Spleen (tissue), 7 donors: Measurements from ENCODE around the gene GINS2.

Experiments
- POLR2A ChIP-seq, 3 donors: fragments of 450-650 bp; IDR thresholded peaks; one replicate each; pipeline ENCODE4 v1.5.1; 2017; ENCODE audit warnings: antibody characterized with exemption in 3 of 3, mild to moderate bottlenecking in 1 of 3
- POLR2AphosphoS5 ChIP-seq, 3 donors: sonication (generic); formaldehyde crosslinking; IDR thresholded peaks; one replicate each; pipeline ENCODE4 v1.5.1; 2017; ENCODE audit warnings: antibody characterized with exemption in 3 of 3
- TF ChIP-seq, protein P1 (sequence below), 11 experiments: fragments of 200-600 bp in 7 of 11; fragments of 450-650 bp in 4 of 11; sonication (generic) in 4 of 11; IDR thresholded peaks in 8 of 11; conservative IDR thresholded peaks in 3 of 11; 1 replicate in 7 of 11; 2 replicates in 4 of 11; pipeline versions ENCODE4 v1.4.0 to v1.8.0; 2016 to 2021; ENCODE audit warnings: antibody characterized with exemption in 11 of 11, inconsistent platforms in 4 of 11, mild to moderate bottlenecking in 1 of 11
- donor health status: DM: no; HTN: no; CAD: no; lungs with moderate emphysema.
- donor health status: DM: no; HTN: no; CAD: no.
- donor health status: DM: no; HTN: no; CAD: no.

- TF ChIP-seq POLR2AphosphoS5 (IDR thresholded peaks at IDR 0.05) (no peak), POLR2A (IDR thresholded peaks at IDR 0.05) (no peak)
- TF ChIP-seq, protein P1, sequence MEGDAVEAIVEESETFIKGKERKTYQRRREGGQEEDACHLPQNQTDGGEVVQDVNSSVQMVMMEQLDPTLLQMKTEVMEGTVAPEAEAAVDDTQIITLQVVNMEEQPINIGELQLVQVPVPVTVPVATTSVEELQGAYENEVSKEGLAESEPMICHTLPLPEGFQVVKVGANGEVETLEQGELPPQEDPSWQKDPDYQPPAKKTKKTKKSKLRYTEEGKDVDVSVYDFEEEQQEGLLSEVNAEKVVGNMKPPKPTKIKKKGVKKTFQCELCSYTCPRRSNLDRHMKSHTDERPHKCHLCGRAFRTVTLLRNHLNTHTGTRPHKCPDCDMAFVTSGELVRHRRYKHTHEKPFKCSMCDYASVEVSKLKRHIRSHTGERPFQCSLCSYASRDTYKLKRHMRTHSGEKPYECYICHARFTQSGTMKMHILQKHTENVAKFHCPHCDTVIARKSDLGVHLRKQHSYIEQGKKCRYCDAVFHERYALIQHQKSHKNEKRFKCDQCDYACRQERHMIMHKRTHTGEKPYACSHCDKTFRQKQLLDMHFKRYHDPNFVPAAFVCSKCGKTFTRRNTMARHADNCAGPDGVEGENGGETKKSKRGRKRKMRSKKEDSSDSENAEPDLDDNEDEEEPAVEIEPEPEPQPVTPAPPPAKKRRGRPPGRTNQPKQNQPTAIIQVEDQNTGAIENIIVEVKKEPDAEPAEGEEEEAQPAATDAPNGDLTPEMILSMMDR (IDR thresholded peaks at IDR 0.05 in 8 of 11, conservative IDR thresholded peaks at IDR 0.05 in 3 of 11): no peak
Observed at GRCh38 chr16:85651629-85652430, 36.9 kb downstream of the GINS2 start.
